NB4 (cell line): ENCODE data around the gene OR52E8.

Experiments
- MAX ChIP-seq: IDR thresholded peaks from 2 replicates; pipeline ENCODE4 v1.6.1; 2011; ENCODE audit warnings: low read depth, low read length
- TF ChIP-seq, protein P1 (sequence below): IDR thresholded peaks from one replicate; pipeline ENCODE4 v1.5.1; 2012; ENCODE audit warnings: low read depth, low read length

GRCh38 chr11:5857590-5857989 lies at the start of gene OR52E8:
- TF ChIP-seq, protein P1, sequence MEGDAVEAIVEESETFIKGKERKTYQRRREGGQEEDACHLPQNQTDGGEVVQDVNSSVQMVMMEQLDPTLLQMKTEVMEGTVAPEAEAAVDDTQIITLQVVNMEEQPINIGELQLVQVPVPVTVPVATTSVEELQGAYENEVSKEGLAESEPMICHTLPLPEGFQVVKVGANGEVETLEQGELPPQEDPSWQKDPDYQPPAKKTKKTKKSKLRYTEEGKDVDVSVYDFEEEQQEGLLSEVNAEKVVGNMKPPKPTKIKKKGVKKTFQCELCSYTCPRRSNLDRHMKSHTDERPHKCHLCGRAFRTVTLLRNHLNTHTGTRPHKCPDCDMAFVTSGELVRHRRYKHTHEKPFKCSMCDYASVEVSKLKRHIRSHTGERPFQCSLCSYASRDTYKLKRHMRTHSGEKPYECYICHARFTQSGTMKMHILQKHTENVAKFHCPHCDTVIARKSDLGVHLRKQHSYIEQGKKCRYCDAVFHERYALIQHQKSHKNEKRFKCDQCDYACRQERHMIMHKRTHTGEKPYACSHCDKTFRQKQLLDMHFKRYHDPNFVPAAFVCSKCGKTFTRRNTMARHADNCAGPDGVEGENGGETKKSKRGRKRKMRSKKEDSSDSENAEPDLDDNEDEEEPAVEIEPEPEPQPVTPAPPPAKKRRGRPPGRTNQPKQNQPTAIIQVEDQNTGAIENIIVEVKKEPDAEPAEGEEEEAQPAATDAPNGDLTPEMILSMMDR, result no peak
- no peak for TF ChIP-seq MAX
